Nucleus accumbens (tissue), 56 donors: ENCODE measurements around the gene GJC1.
A peak's percentile ranks its signal among the peaks of the same experiment; 100 is the strongest.
"Not testable (repeated sequence)": the region's sequence is repeated elsewhere in the genome, so short reads cannot be mapped to it uniquely, and the experiment has no call there.

ENCODE experiments used
- DNase-seq, 56 donors: peaks; one replicate each; lab custom pipeline; 2025; lab: John Stamatoyannopoulos, UW

The GJC1 gene

GRCh38 chr17:44766409-44767038, 63.6 kb downstream of the GJC1 start:
- peak in 33 of 56 donors; percentile 7 to 65 (median 28) for DNase-seq

- DNase-seq = no peak
Observed at GRCh38 chr17:44765965-44766364, 64.1 kb downstream of the GJC1 start.

GRCh38 chr17:44763170-44763569, 66.9 kb downstream of the GJC1 start:
- no peak for DNase-seq

GRCh38 chr17:44761932-44762810, 67.9 kb downstream of the GJC1 start:
- DNase-seq = no peak

- DNase-seq = no peak
Observed at GRCh38 chr17:44760474-44761308, 69.4 kb downstream of the GJC1 start.

GRCh38 chr17:44759916-44760243, 70.2 kb downstream of the GJC1 start:
- DNase-seq = no peak

GRCh38 chr17:44759086-44759915, 70.8 kb downstream of the GJC1 start:
- peak in 2 of 56 donors; percentile 23 to 67 for DNase-seq

GRCh38 chr17:44758414-44759085, 71.5 kb downstream of the GJC1 start, which contains the start of gene ADAM11:
Gene ADAM11, plus strand, starts transcription at chr17:44758988. Its CDS starts 212 bp downstream, at chr17:44759200.
- peak in 2 of 56 donors; percentile 14 to 67 for DNase-seq

- DNase-seq = no peak
Observed at GRCh38 chr17:44757918-44758413, 72.1 kb downstream of the GJC1 start.

- DNase-seq = no peak
Observed at GRCh38 chr17:44757045-44757917, 72.8 kb downstream of the GJC1 start.

- DNase-seq = not testable (repeated sequence)
Observed at GRCh38 chr17:44755180-44755579, 74.9 kb downstream of the GJC1 start.

- DNase-seq = no peak
Observed at GRCh38 chr17:44754276-44754675, 75.8 kb downstream of the GJC1 start.

GRCh38 chr17:44752953-44753861, 76.9 kb downstream of the GJC1 start:
- DNase-seq = no peak

GRCh38 chr17:44751806-44752205, 78.3 kb downstream of the GJC1 start:
- DNase-seq = no peak

GRCh38 chr17:44751331-44751730, 78.8 kb downstream of the GJC1 start:
- no peak for DNase-seq

- no peak for DNase-seq
Observed at GRCh38 chr17:44749980-44750318, 80.1 kb downstream of the GJC1 start.
